Chondrocyte (in vitro differentiated cells): ENCODE data around the gene SORCS1. TPM values are rescaled to one million over a fixed set of nuclear protein-coding genes. Genes with fewer than 3 reads are reported as not detected.
A peak's percentile ranks its signal among the peaks of the same experiment; 100 is the strongest.

Experiments used
- DNase-seq: peaks from one replicate; pipeline ENCODE4 v3.0.0; 2021; ENCODE audit warnings: mixed read lengths, low spot score
- H3K27ac Mint-ChIP-seq: one replicate; pipeline ENCODE4 v1.8.0; 2021; ENCODE audit warnings: mild to moderate bottlenecking, moderate library complexity, mixed read lengths; ENCODE audit not compliant: unreplicated experiment
- H3K27me3 Mint-ChIP-seq: 2 replicates; pipeline ENCODE4 v1.8.0; 2021; ENCODE audit warnings: low read depth, mixed read lengths
- H3K36me3 Mint-ChIP-seq: 2 replicates; pipeline ENCODE4 v1.8.0; 2021; ENCODE audit warnings: low read depth, mixed read lengths
- H3K4me1 Mint-ChIP-seq: 2 replicates; pipeline ENCODE4 v1.8.0; 2021; ENCODE audit warnings: low read depth, mild to moderate bottlenecking, mixed read lengths
- H3K4me3 Mint-ChIP-seq: one replicate; pipeline ENCODE4 v1.8.0; 2021; ENCODE audit warnings: mild to moderate bottlenecking, moderate library complexity, mixed read lengths; ENCODE audit not compliant: unreplicated experiment
- H3K9me3 Mint-ChIP-seq: 2 replicates; pipeline ENCODE4 v1.8.0; 2021; ENCODE audit warnings: low read depth, mixed read lengths
- CTCF ChIP-seq: fragments of 200-600 bp; sonication (generic); IDR thresholded peaks from 2 replicates; pipeline ENCODE4 v1.5.0; 2021; ENCODE audit warnings: antibody characterized with exemption, mild to moderate bottlenecking, moderate library complexity
- total RNA-seq: library from RNA; stranded (reverse); gene quantifications from 3 replicates; pipeline ENCODE4 v1.2.1, GENCODE V29; 2021

Gene SORCS1
- total RNA-seq, 1 donor from 2014 or later, result not detected

- Mint-ChIP-seq H3K4me1 (peaks cover 3% of the 10 kb centered on the region), H3K27me3 (no peaks in the 10 kb centered on the region), H3K9me3 (peaks cover 4% of the 10 kb centered on the region), H3K27ac (no peak overlapping the region), H3K4me3 (no peak overlapping the region), H3K36me3 (no peaks in the 10 kb centered on the region)
- no peak for TF ChIP-seq CTCF
- DNase-seq, result no peak
These were observed 359.4 kb downstream of the SORCS1 start for GRCh38 chr10:106804992-106805582.

- TF ChIP-seq CTCF, result no peak
- Mint-ChIP-seq H3K27me3 (no peaks in the 10 kb centered on the region), H3K9me3 (peaks cover 6% of the 10 kb centered on the region), H3K4me3 (no peak overlapping the region), H3K4me1 (no peaks in the 10 kb centered on the region), H3K27ac (no peak overlapping the region), H3K36me3 (no peaks in the 10 kb centered on the region)
- no peak for DNase-seq
These were observed 361.6 kb downstream of the SORCS1 start for GRCh38 chr10:106802949-106803348.

- Mint-ChIP-seq H3K4me3 (no peak overlapping the region), H3K27me3 (peaks cover 6% of the 10 kb centered on the region), H3K9me3 (peaks cover 2% of the 10 kb centered on the region), H3K27ac (no peak overlapping the region), H3K4me1 (no peaks in the 10 kb centered on the region), H3K36me3 (no peaks in the 10 kb centered on the region)
- no peak for TF ChIP-seq CTCF
- DNase-seq, result no peak
These were observed 364.7 kb downstream of the SORCS1 start for GRCh38 chr10:106799776-106800175.

GRCh38 chr10:106795619-106796018, 368.9 kb downstream of the SORCS1 start:
- peaks cover 2% of the 10 kb centered on the region for H3K9me3 Mint-ChIP-seq

GRCh38 chr10:106793617-106794016, 370.9 kb downstream of the SORCS1 start:
- Mint-ChIP-seq H3K4me1 (peaks cover 13% of the 10 kb centered on the region), H3K4me3 (no peak overlapping the region), H3K27ac (no peak overlapping the region), H3K27me3 (peaks cover 10% of the 10 kb centered on the region), H3K9me3 (no peaks in the 10 kb centered on the region), H3K36me3 (no peaks in the 10 kb centered on the region)
- DNase-seq, result no peak
- TF ChIP-seq CTCF, result no peak

More at GRCh38 chr10:106795619-106796018, 368.9 kb downstream of the SORCS1 start:
- peak; percentile 69 for TF ChIP-seq CTCF
- DNase-seq, result no peak
- Mint-ChIP-seq H3K27me3 (peaks cover 6% of the 10 kb centered on the region), H3K36me3 (no peaks in the 10 kb centered on the region), H3K4me1 (peaks cover 13% of the 10 kb centered on the region), H3K27ac (no peak overlapping the region), H3K4me3 (no peak overlapping the region)
